ENCODE measurements around the gene AHCYL2. TPM values are rescaled to one million over a fixed set of nuclear protein-coding genes. Genes with fewer than 3 reads are reported as not detected.

AHCYL2 gene
- total and polyA plus RNA-seq, 9 donors: 11.9 to 16.7 (median 12.5) TPM

DNA sequence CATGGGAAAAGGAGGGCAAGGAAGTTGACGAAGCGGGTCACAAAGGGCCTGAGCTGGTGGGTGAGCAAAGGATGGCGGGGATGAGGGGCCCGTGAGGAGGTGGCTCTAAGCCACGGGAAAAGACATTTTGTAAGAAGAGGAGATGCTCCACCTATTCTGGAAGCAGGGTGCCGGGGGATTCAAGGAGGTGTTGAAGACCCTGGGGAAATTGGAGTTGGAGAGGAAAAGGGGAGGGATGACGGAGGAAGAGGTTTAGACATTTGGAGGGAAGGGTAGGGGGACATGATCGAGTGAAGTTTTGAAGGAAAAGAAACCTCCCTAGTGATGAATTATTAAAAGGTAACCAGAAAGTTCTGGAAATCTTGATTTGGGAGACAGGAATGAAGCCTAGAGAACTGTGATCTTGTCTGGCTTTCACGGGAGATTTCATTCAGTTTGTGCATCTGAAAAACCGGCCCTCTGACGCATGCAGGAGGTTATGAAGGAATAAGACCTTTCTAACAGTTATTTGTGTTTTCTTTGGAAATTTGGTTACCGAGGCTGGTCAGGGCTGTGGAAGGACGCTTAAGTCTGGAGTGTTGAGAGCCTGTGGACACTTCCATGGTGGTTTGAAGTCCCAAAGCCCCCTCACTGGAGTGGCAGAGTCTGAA is 35.0 kb upstream of the AHCYL2 start:
- peak overlapping the region; percentile 62 for H3K27ac ChIP-seq (ENCODE audit: low read length)

DNA sequence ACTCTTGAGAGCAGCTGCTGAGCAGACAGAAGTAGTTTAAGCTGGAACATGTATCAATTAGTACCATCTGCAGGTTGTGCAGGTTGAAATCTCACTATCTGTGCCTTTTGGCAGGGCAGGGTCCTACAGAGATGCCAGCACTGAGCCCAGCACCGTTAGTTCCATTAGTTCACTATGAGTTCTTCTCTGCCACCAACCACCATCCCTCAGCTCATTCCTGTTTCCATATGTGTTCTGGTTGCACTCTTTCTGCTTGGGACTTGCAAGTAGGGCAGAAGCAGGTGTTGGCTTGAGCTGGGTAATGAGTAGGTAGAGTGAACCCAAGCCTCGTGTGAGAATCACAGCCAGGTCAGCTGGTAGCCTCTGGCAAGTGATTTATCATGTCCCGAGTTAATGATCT is 33.6 kb upstream of the AHCYL2 start:
- peaks cover 24% of the 10 kb centered on the region for H3K4me1 ChIP-seq (ENCODE audit: control insufficient read depth, insufficient read depth, low read length)
- H3K27ac ChIP-seq (ENCODE audit: low read length): no peak overlapping the region
- no peak overlapping the region for H3K4me3 ChIP-seq (ENCODE audit: low read length)
- peaks cover 2% of the 10 kb centered on the region for H3K27me3 ChIP-seq (ENCODE audit: control insufficient read depth, insufficient read depth, low read length)
- no peak for DNase-seq
- H3K9me3 ChIP-seq (replicated peaks; ENCODE audit: control insufficient read depth, low read depth, low read length): no peaks in the 10 kb centered on the region
- H3K36me3 ChIP-seq (ENCODE audit: control insufficient read depth, insufficient read depth, low read length): peaks cover 4% of the 10 kb centered on the region
- 55% methylated on average over 3 of the region's 3 CpGs for WGBS (ENCODE audit: insufficient coverage)

More for the DNA sequence above, 35.0 kb upstream of the AHCYL2 start:
- Histone ChIP-seq H3K36me3 (ENCODE audit: control insufficient read depth, insufficient read depth, low read length) (peaks cover 4% of the 10 kb centered on the region), H3K4me1 (ENCODE audit: control insufficient read depth, insufficient read depth, low read length) (peaks cover 31% of the 10 kb centered on the region), H3K9me3 (replicated peaks; ENCODE audit: control insufficient read depth, low read depth, low read length) (no peaks in the 10 kb centered on the region), H3K27me3 (ENCODE audit: control insufficient read depth, insufficient read depth, low read length) (peaks cover 2% of the 10 kb centered on the region), H3K4me3 (ENCODE audit: low read length) (peak overlapping the region; percentile 80)
- WGBS (ENCODE audit: insufficient coverage): 6% methylated on average over 11 of the region's 13 CpGs
- peak; percentile 29 for DNase-seq

DNA sequence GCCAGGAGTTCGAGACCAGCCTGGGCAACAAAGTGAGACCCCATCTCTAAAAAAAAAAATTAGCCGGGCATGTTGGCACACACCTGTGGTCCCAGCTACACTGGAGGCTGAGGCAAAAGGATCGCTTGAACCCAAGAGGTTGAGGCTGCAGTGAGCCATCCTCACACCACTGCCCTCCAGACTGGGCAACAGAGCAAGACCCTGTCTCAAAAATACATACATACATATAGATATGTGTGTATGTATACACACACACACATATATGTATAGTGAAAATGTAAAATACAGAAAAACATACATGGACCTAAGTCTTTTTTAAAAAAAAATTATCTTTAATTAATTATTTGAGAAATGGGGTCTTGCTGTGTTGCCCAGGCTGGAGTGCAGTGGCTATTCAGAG is 30.9 kb upstream of the AHCYL2 start:
- Histone ChIP-seq H3K4me1 (ENCODE audit: control insufficient read depth, insufficient read depth, low read length) (peaks cover 18% of the 10 kb centered on the region), H3K36me3 (ENCODE audit: control insufficient read depth, insufficient read depth, low read length) (peaks cover 4% of the 10 kb centered on the region), H3K4me3 (ENCODE audit: low read length) (no peak overlapping the region), H3K27ac (ENCODE audit: low read length) (no peak overlapping the region), H3K27me3 (ENCODE audit: control insufficient read depth, insufficient read depth, low read length) (no peaks in the 10 kb centered on the region), H3K9me3 (replicated peaks; ENCODE audit: control insufficient read depth, low read depth, low read length) (no peaks in the 10 kb centered on the region)
- no peak for DNase-seq
- WGBS (ENCODE audit: insufficient coverage): no CpG with 5 or more reads among the region's 3 CpGs

DNA sequence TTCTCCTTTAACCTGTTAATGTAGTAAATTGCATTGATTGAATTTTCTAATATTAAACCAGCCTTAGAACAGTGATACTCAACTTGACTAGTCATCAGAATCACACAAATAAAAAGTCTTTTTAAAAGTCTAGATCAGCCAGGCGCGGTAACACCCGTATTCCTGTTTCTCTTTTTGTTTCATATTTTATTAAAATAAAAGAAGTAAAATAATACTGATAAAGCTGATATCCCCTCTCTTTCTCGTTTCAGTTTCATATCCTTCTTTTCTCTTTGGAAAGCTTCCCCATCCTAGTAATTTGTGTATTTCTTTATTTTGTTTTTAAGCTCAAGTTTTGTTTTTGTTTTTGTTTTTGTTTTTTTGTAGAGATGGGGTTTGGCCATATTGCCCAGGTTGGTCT is 27.1 kb upstream of the AHCYL2 start:
- H3K4me3 ChIP-seq (ENCODE audit: low read length): no peak overlapping the region
- H3K4me1 ChIP-seq (ENCODE audit: control insufficient read depth, insufficient read depth, low read length): peaks cover 2% of the 10 kb centered on the region
- WGBS (ENCODE audit: insufficient coverage): no CpG with 5 or more reads among the region's 4 CpGs
- no peak for DNase-seq
- H3K27me3 ChIP-seq (ENCODE audit: control insufficient read depth, insufficient read depth, low read length): no peaks in the 10 kb centered on the region
- H3K36me3 ChIP-seq (ENCODE audit: control insufficient read depth, insufficient read depth, low read length): no peaks in the 10 kb centered on the region
- H3K9me3 ChIP-seq (replicated peaks; ENCODE audit: control insufficient read depth, low read depth, low read length): no peaks in the 10 kb centered on the region
- H3K27ac ChIP-seq (ENCODE audit: low read length): no peak overlapping the region

DNA sequence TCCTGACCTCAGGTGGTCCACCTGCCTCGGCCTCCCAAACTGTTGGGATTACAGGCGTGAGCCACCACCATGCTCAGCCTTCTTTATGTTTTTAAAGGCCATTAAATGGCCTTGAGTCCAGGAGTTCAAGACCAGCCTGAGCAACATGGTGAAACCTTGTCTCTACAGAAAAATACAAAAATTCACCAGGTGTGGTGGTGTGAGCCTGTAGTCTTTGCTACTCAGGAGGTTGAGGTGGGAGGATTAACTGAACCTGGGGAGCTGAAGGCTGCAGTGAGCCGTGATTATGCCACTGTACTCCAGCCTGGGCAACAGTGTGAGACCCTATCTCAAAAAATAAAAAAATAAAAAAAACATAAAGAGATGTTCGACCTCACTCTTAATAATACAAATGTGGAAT is 25.4 kb upstream of the AHCYL2 start:
- Histone ChIP-seq H3K27me3 (ENCODE audit: control insufficient read depth, insufficient read depth, low read length) (no peaks in the 10 kb centered on the region), H3K4me3 (ENCODE audit: low read length) (no peak overlapping the region), H3K9me3 (replicated peaks; ENCODE audit: control insufficient read depth, low read depth, low read length) (no peaks in the 10 kb centered on the region), H3K27ac (ENCODE audit: low read length) (no peak overlapping the region), H3K36me3 (ENCODE audit: control insufficient read depth, insufficient read depth, low read length) (peaks cover 7% of the 10 kb centered on the region), H3K4me1 (ENCODE audit: control insufficient read depth, insufficient read depth, low read length) (no peaks in the 10 kb centered on the region)
- no peak for DNase-seq
- WGBS (ENCODE audit: insufficient coverage): 94% methylated on average over 2 of the region's 4 CpGs

DNA sequence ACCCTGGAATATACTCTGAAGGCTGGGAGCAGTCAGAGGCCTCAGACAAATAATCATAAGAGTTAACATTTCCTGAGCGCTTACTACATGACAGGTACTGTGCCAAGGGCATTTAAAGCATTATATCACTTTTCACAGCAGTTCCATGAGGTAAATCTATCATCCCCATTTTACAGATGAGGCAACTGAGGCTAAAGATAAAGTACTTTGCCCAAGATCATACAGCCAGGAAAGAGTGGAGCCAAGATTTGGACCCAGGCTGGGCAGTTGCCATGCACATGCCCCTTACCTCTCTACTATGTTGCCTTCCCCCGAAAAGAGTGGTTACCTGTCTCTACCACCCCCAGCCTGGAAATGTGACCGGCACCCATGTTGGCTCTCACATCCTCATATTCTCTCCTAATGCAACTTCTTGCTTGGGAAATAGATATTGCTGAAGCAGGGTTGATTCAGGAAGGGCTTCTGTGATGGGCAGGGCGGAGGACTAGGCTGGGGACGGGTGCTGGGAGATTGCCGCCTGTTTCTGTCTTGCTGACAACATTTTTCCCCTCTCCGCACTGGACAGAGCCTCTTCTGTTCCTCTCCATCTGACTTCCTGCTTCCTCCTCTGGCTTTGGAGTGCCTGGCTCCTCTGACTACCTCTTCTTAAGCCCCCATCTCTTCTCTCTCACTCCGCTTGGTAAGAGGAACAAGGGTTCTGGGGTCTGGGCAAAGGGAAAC is 22.6 kb upstream of the AHCYL2 start:
- no peaks in the 10 kb centered on the region for H3K4me1 ChIP-seq (ENCODE audit: control insufficient read depth, insufficient read depth, low read length)
- no peaks in the 10 kb centered on the region for H3K9me3 ChIP-seq (replicated peaks; ENCODE audit: control insufficient read depth, low read depth, low read length)
- H3K4me3 ChIP-seq (ENCODE audit: low read length): no peak overlapping the region
- DNase-seq: peak; percentile 68
- H3K36me3 ChIP-seq (ENCODE audit: control insufficient read depth, insufficient read depth, low read length): peaks cover 29% of the 10 kb centered on the region
- 89% methylated on average over 4 of the region's 8 CpGs for WGBS (ENCODE audit: insufficient coverage)
- H3K27ac ChIP-seq (ENCODE audit: low read length): no peak overlapping the region
- H3K27me3 ChIP-seq (ENCODE audit: control insufficient read depth, insufficient read depth, low read length): no peaks in the 10 kb centered on the region

DNA sequence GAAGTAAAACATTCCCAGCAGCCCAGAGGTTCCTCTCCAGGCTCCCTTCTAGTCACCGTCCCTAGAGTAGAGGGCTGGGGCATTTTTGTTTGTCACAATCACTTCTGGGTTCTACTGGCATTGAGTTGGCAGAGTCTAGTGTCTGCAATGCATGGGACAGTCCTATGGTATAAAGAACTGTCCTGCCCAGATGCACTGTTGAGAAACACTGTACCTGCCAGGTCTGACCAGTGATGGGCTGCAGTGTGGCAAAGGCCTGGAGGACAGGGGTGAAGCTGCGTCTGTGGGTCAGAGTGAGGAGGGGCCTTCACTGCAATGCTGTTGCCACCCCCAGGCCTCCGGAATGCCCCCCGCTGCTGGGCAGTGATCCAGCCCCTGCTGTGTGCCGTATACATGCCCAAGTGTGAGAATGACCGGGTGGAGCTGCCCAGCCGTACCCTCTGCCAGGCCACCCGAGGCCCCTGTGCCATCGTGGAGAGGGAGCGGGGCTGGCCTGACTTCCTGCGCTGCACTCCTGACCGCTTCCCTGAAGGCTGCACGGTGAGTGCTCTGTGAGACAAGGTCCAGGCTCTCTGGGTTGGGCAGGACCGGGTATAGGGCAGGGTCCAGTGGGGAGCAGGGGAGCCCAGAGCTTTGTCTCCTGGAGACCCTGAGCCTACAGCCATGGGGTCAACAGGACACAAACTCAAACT is 21.6 kb upstream of the AHCYL2 start:
- H3K27me3 ChIP-seq (ENCODE audit: control insufficient read depth, insufficient read depth, low read length): no peaks in the 10 kb centered on the region
- 87% methylated on average over 12 of the region's 14 CpGs for WGBS (ENCODE audit: insufficient coverage)
- H3K27ac ChIP-seq (ENCODE audit: low read length): no peak overlapping the region
- no peak for DNase-seq
- H3K36me3 ChIP-seq (ENCODE audit: control insufficient read depth, insufficient read depth, low read length): peaks cover 35% of the 10 kb centered on the region
- no peak overlapping the region for H3K4me3 ChIP-seq (ENCODE audit: low read length)
- no peaks in the 10 kb centered on the region for H3K4me1 ChIP-seq (ENCODE audit: control insufficient read depth, insufficient read depth, low read length)
- H3K9me3 ChIP-seq (replicated peaks; ENCODE audit: control insufficient read depth, low read depth, low read length): no peaks in the 10 kb centered on the region

DNA sequence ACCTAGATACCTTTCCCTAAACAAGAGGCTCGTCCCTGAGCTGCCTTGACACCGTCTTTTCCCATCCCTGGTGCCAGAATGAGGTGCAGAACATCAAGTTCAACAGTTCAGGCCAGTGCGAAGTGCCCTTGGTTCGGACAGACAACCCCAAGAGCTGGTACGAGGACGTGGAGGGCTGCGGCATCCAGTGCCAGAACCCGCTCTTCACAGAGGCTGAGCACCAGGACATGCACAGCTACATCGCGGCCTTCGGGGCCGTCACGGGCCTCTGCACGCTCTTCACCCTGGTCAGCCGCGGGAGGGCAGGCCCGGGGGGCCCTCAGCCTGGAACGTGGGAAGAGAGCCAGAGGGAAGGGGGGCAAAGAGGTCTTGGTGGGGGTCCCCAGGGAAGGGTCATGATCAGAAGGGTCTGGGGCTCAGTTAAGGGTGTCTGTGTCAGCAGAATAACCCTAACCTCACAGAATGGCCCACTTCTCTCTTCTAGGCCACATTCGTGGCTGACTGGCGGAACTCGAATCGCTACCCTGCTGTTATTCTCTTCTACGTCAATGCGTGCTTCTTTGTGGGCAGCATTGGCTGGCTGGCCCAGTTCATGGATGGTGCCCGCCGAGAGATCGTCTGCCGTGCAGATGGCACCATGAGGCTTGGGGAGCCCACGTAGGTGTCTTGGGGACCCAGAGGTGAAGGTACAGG is 19.6 kb upstream of the AHCYL2 start:
- no peaks in the 10 kb centered on the region for H3K9me3 ChIP-seq (replicated peaks; ENCODE audit: control insufficient read depth, low read depth, low read length)
- H3K36me3 ChIP-seq (ENCODE audit: control insufficient read depth, insufficient read depth, low read length): peaks cover 52% of the 10 kb centered on the region
- DNase-seq: no peak
- H3K4me3 ChIP-seq (ENCODE audit: low read length): no peak overlapping the region
- no peaks in the 10 kb centered on the region for H3K4me1 ChIP-seq (ENCODE audit: control insufficient read depth, insufficient read depth, low read length)
- H3K27ac ChIP-seq (ENCODE audit: low read length): no peak overlapping the region
- no peaks in the 10 kb centered on the region for H3K27me3 ChIP-seq (ENCODE audit: control insufficient read depth, insufficient read depth, low read length)
- 92% methylated on average over 19 of the region's 29 CpGs for WGBS (ENCODE audit: insufficient coverage)

DNA sequence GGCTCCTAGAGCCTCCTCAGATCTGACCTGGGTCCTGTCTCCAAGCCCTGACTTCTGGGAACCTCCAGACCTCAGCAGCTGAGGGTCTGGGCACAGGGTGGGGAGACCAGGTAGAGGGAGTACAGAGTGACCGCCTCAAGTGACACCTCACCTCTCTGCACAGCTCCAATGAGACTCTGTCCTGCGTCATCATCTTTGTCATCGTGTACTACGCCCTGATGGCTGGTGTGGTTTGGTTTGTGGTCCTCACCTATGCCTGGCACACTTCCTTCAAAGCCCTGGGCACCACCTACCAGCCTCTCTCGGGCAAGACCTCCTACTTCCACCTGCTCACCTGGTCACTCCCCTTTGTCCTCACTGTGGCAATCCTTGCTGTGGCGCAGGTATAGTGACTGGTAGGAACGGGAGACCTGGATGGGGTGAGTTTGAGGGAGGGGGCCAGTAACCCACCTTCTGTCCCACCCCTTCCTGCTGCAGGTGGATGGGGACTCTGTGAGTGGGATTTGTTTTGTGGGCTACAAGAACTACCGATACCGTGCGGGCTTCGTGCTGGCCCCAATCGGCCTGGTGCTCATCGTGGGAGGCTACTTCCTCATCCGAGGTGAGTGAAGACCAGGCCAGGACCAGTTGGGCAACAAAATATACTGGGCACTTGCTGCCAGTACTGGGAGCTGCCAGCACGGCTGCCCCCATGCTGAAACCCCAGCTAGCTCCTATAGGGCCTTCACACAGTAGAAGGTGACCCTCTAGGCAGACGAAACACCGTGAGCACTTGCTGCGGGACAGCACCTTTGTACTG is 18.6 kb upstream of the AHCYL2 start:
- Histone ChIP-seq H3K9me3 (replicated peaks; ENCODE audit: control insufficient read depth, low read depth, low read length) (no peaks in the 10 kb centered on the region), H3K27me3 (ENCODE audit: control insufficient read depth, insufficient read depth, low read length) (no peaks in the 10 kb centered on the region), H3K27ac (ENCODE audit: low read length) (no peak overlapping the region), H3K4me1 (ENCODE audit: control insufficient read depth, insufficient read depth, low read length) (peaks cover 3% of the 10 kb centered on the region), H3K36me3 (ENCODE audit: control insufficient read depth, insufficient read depth, low read length) (peaks cover 59% of the 10 kb centered on the region), H3K4me3 (ENCODE audit: low read length) (no peak overlapping the region)
- WGBS (ENCODE audit: insufficient coverage): 89% methylated on average over 8 of the region's 18 CpGs
- no peak for DNase-seq

Measured in muscle of leg (tissue), 11 donors.